MM.1S (cell line): ENCODE results near the gene OR2T4.

Source experiments
- DNase-seq: peaks from one replicate; pipeline ENCODE4 v3.0.0-alpha.2; 2015
- H2AFZ ChIP-seq: fragments of 300-600 bp; sonication (generic); 2 replicates; pipeline ENCODE4 v1.6.0; 2016; ENCODE audit warnings: antibody characterized with exemption, low read length
- H3F3A ChIP-seq: fragments of 300-600 bp; sonication (generic); 2 replicates; pipeline ENCODE4 v1.6.1; 2016; ENCODE audit warnings: mild to moderate bottlenecking, antibody characterized with exemption, low read length, moderate library complexity, mixed read lengths; ENCODE audit not compliant: insufficient read depth
- H3K27ac ChIP-seq: fragments of 300-600 bp; sonication (generic); 2 replicates; pipeline ENCODE4 v1.5.1; 2016; ENCODE audit warnings: mild to moderate bottlenecking, low read length
- H3K27me3 ChIP-seq: fragments of 300-600 bp; sonication (generic); replicated peaks from 2 replicates; pipeline ENCODE4 v1.6.0; 2016; ENCODE audit warnings: low read length; ENCODE audit not compliant: insufficient read depth
- H3K36me3 ChIP-seq: fragments of 300-600 bp; sonication (generic); replicated peaks from 2 replicates; pipeline ENCODE4 v1.6.1; 2016; ENCODE audit warnings: mild to moderate bottlenecking, low read length, mixed read lengths; ENCODE audit not compliant: insufficient read depth
- H3K4me1 ChIP-seq: fragments of 300-600 bp; sonication (generic); 2 replicates; pipeline ENCODE4 v1.6.1; 2016; ENCODE audit warnings: low read length, mixed read lengths
- H3K4me2 ChIP-seq: fragments of 300-600 bp; sonication (generic); 2 replicates; pipeline ENCODE4 v1.6.0; 2016; ENCODE audit warnings: low read depth, low read length
- H3K4me3 ChIP-seq: fragments of 300-600 bp; sonication (generic); 2 replicates; pipeline ENCODE4 v1.5.1; 2016; ENCODE audit warnings: low read length, mixed read lengths
- H3K79me2 ChIP-seq: fragments of 300-600 bp; sonication (generic); 2 replicates; pipeline ENCODE4 v1.6.1; 2016; ENCODE audit warnings: mixed run types, low read length, mixed read lengths
- H3K9ac ChIP-seq: fragments of 300-600 bp; sonication (generic); 2 replicates; pipeline ENCODE4 v1.6.1; 2016; ENCODE audit warnings: low read length, mixed read lengths
- H3K9me2 ChIP-seq: fragments of 300-600 bp; sonication (generic); replicated peaks from 2 replicates; pipeline ENCODE4 v1.6.1; 2016; ENCODE audit warnings: mild to moderate bottlenecking, low read length, mixed read lengths; ENCODE audit not compliant: insufficient read depth
- H3K9me3 ChIP-seq: fragments of 300-600 bp; sonication (generic); replicated peaks from 2 replicates; pipeline ENCODE4 v1.6.1; 2016; ENCODE audit warnings: mild to moderate bottlenecking, low read length, mixed read lengths; ENCODE audit not compliant: insufficient read depth
- H4K20me1 ChIP-seq: fragments of 300-600 bp; sonication (generic); 2 replicates; pipeline ENCODE4 v1.6.1; 2016; ENCODE audit warnings: mild to moderate bottlenecking, low read length, moderate library complexity, mixed read lengths; ENCODE audit not compliant: insufficient read depth
- EZH2 ChIP-seq: fragments of 300-600 bp; sonication (generic); optimal IDR thresholded peaks from 2 replicates; pipeline ENCODE3; 2017; ENCODE audit warnings: low read depth, mild to moderate bottlenecking, antibody characterized with exemption, low read length, mixed read lengths
- EZH2phosphoT487 ChIP-seq: fragments of 300-600 bp; sonication (generic); IDR thresholded peaks from 2 replicates; pipeline ENCODE4 v1.6.1; 2018; ENCODE audit warnings: antibody characterized with exemption, low read length
- TF ChIP-seq, protein P1 (sequence below): fragments of 300-600 bp; sonication (generic); IDR thresholded peaks from 2 replicates; pipeline ENCODE4 v1.5.1; 2016; ENCODE audit warnings: antibody characterized with exemption, low read length, mixed read lengths

Gene OR2T4

DNA sequence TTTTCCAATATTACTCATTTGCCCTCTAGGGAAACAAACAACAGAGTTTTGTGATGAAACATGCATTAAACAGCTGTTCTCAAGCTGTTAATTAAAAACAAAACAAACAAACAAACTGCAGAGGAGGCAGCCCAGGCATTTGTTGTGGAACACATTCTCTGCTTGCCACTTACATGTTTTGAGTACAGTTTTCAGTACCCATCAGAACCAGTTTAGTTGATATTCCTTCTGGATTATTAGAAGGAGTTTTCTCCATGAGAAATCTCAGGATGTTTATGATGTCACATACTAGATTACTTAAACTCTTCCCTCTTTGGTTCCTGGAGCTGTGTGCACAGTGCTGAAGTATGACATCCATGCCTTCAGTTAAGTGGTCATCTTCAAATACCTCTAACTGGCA, 14.0 kb downstream of the OR2T4 start, which contains the start of gene OR2T6:
TSS of gene OR2T6 (plus strand) at position 301 of the 400 bp plus-strand sequence. CDS start 11,863 bp downstream, outside the sequence.
- H2AFZ ChIP-seq = no peak within 1 kb of the TSS
- no peaks in the 10 kb centered on the region for H4K20me1 ChIP-seq
- no peaks in the 10 kb centered on the region for H3F3A ChIP-seq
- H3K4me1 ChIP-seq = no peaks in the 10 kb centered on the region
- DNase-seq = no peak
- TF ChIP-seq, protein P1, sequence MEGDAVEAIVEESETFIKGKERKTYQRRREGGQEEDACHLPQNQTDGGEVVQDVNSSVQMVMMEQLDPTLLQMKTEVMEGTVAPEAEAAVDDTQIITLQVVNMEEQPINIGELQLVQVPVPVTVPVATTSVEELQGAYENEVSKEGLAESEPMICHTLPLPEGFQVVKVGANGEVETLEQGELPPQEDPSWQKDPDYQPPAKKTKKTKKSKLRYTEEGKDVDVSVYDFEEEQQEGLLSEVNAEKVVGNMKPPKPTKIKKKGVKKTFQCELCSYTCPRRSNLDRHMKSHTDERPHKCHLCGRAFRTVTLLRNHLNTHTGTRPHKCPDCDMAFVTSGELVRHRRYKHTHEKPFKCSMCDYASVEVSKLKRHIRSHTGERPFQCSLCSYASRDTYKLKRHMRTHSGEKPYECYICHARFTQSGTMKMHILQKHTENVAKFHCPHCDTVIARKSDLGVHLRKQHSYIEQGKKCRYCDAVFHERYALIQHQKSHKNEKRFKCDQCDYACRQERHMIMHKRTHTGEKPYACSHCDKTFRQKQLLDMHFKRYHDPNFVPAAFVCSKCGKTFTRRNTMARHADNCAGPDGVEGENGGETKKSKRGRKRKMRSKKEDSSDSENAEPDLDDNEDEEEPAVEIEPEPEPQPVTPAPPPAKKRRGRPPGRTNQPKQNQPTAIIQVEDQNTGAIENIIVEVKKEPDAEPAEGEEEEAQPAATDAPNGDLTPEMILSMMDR = no peak
- TF ChIP-seq EZH2 = no peak
- no peak for TF ChIP-seq EZH2phosphoT487
- no peaks in the 10 kb centered on the region for H3K79me2 ChIP-seq
- H3K9me2 ChIP-seq = no peaks in the 10 kb centered on the region
- no peaks in the 10 kb centered on the region for H3K9me3 ChIP-seq
- no peak within 1 kb of the TSS for H3K4me2 ChIP-seq
- no peak within 1 kb of the TSS for H3K4me3 ChIP-seq
- H3K27me3 ChIP-seq = no peaks in the 10 kb centered on the region
- no peaks in the 10 kb centered on the region for H3K36me3 ChIP-seq
- no peak within 1 kb of the TSS for H3K9ac ChIP-seq
- H3K27ac ChIP-seq = no peak within 1 kb of the TSS

DNA sequence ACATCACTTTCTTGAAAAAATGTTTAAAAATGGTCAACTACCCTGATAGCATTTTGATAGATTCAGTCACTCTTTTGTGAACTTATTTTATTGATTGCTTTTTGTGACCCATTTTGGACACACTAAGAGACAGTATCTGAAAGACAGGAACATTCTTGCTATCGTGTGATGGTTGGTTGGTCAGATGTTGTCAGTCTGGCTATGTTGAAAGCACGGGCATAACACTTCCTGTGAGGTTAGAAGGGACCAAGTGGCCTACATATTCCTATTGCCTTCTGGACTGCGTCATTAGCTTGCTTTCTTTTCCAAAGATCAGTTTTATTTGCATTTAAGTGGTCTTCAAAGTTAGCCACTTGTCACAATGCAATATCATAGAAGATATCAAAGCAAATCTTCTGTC, 15.5 kb downstream of the OR2T4 start:
- no peaks in the 10 kb centered on the region for H3K27me3 ChIP-seq
- H4K20me1 ChIP-seq = no peaks in the 10 kb centered on the region
- no peak overlapping the region for H3K9ac ChIP-seq
- H2AFZ ChIP-seq = no peak overlapping the region
- no peak overlapping the region for H3K27ac ChIP-seq
- no peaks in the 10 kb centered on the region for H3K9me3 ChIP-seq
- no peaks in the 10 kb centered on the region for H3F3A ChIP-seq
- H3K36me3 ChIP-seq = no peaks in the 10 kb centered on the region
- H3K4me2 ChIP-seq = no peak overlapping the region
- H3K9me2 ChIP-seq = no peaks in the 10 kb centered on the region
- H3K79me2 ChIP-seq = no peaks in the 10 kb centered on the region
- no peak for DNase-seq
- H3K4me3 ChIP-seq = no peak overlapping the region
- H3K4me1 ChIP-seq = no peaks in the 10 kb centered on the region
- TF ChIP-seq EZH2 (no peak), EZH2phosphoT487 (no peak)
- TF ChIP-seq, protein P1 = no peak

DNA sequence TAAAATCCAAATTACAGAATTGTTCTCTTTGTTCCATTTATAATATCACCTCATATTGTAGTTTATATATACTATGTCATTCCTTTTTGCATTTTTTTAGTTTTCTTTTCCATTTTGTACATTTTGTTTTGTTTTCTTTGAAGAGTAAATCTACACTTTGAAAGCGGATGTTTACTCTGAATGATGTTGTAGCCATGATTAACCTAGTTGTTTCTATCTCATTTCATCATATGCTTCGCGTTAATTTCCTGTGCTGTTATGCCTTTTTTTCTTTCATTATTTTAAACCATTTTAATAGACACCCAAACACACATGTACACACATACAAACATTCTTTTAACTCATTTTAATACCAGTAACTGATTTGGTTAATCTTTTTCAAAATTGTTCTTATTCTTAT, 19.4 kb downstream of the OR2T4 start:
- Histone ChIP-seq H3K79me2 (no peaks in the 10 kb centered on the region), H3K36me3 (no peaks in the 10 kb centered on the region), H3K9me3 (no peaks in the 10 kb centered on the region), H3K9me2 (no peaks in the 10 kb centered on the region), H3F3A (no peaks in the 10 kb centered on the region), H3K4me1 (no peaks in the 10 kb centered on the region), H2AFZ (no peak overlapping the region), H3K9ac (no peak overlapping the region), H3K4me3 (no peak overlapping the region), H3K27ac (no peak overlapping the region), H3K4me2 (no peak overlapping the region), H3K27me3 (no peaks in the 10 kb centered on the region), H4K20me1 (no peaks in the 10 kb centered on the region)
- DNase-seq = no peak
- TF ChIP-seq EZH2 (no peak), EZH2phosphoT487 (no peak)
- TF ChIP-seq, protein P1 = no peak
